ENCODE data around the gene PEX13.

PEX13 gene

GRCh38 chr2:60979231-60979630 is 38.3 kb upstream of the PEX13 start:
- no peak overlapping the region for H3K4me3 ChIP-seq (ENCODE audit: low read depth, low read length)
- H3K9me3 ChIP-seq (ENCODE audit: control insufficient read depth, insufficient read depth, low read depth, low read length): no peaks in the 10 kb centered on the region
- no peaks in the 10 kb centered on the region for H3K4me1 ChIP-seq (ENCODE audit: control insufficient read depth, insufficient read depth, low read length)
- H3K36me3 ChIP-seq (ENCODE audit: control insufficient read depth in 2 of 2, insufficient read depth in 1 of 2, low read length in 2 of 2): no peaks in the 10 kb centered on the region
- TF ChIP-seq ZNF501 (tag by site-specific recombination; IDR thresholded peaks at IDR 0.05) (no peak), GLI4 (tag by site-specific recombination; IDR thresholded peaks at IDR 0.05) (no peak), ZNF19 (tag by site-specific recombination; IDR thresholded peaks at IDR 0.05; ENCODE audit: low read depth) (no peak), ZNF24 (tag by site-specific recombination; IDR thresholded peaks at IDR 0.05) (no peak), ZNF121 (tag by site-specific recombination; IDR thresholded peaks at IDR 0.05) (no peak), ZNF138 (tag by site-specific recombination; IDR thresholded peaks at IDR 0.05; ENCODE audit: borderline replicate concordance) (no peak), ZNF473 (tag by site-specific recombination; IDR thresholded peaks at IDR 0.05) (no peak), ZNF658 (tag by site-specific recombination; IDR thresholded peaks at IDR 0.05) (no peak), ZNF391 (tag by site-specific recombination; IDR thresholded peaks at IDR 0.05; ENCODE audit: borderline replicate concordance, low read depth) (no peak), WT1 (tag by site-specific recombination; IDR thresholded peaks at IDR 0.05) (no peak), ZNF341 (tag by site-specific recombination; IDR thresholded peaks at IDR 0.05; ENCODE audit: low read depth) (no peak), PBX3 (CRISPR knock-in tag; IDR thresholded peaks at IDR 0.05) (no peak), ZNF76 (tag by site-specific recombination; IDR thresholded peaks at IDR 0.05; ENCODE audit: borderline replicate concordance, low read depth) (no peak), ZNF221 (tag by site-specific recombination; IDR thresholded peaks at IDR 0.05; ENCODE audit: borderline replicate concordance) (no peak)
- TF ChIP-seq, protein P1, sequence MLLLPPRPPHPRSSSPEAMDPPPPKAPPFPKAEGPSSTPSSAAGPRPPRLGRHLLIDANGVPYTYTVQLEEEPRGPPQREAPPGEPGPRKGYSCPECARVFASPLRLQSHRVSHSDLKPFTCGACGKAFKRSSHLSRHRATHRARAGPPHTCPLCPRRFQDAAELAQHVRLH (tag by site-specific recombination; IDR thresholded peaks at IDR 0.05): no peak
- TF ChIP-seq, protein P2, sequence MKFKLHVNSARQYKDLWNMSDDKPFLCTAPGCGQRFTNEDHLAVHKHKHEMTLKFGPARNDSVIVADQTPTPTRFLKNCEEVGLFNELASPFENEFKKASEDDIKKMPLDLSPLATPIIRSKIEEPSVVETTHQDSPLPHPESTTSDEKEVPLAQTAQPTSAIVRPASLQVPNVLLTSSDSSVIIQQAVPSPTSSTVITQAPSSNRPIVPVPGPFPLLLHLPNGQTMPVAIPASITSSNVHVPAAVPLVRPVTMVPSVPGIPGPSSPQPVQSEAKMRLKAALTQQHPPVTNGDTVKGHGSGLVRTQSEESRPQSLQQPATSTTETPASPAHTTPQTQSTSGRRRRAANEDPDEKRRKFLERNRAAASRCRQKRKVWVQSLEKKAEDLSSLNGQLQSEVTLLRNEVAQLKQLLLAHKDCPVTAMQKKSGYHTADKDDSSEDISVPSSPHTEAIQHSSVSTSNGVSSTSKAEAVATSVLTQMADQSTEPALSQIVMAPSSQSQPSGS (tag by site-specific recombination; IDR thresholded peaks at IDR 0.05; ENCODE audit: low read depth): no peak
- ChIA-PET CTCF (no interaction called here), POLR2A (no interaction called here)
- no peak overlapping the region for H3K27ac ChIP-seq (ENCODE audit: extremely low read depth, low read depth, low read length)

DNA sequence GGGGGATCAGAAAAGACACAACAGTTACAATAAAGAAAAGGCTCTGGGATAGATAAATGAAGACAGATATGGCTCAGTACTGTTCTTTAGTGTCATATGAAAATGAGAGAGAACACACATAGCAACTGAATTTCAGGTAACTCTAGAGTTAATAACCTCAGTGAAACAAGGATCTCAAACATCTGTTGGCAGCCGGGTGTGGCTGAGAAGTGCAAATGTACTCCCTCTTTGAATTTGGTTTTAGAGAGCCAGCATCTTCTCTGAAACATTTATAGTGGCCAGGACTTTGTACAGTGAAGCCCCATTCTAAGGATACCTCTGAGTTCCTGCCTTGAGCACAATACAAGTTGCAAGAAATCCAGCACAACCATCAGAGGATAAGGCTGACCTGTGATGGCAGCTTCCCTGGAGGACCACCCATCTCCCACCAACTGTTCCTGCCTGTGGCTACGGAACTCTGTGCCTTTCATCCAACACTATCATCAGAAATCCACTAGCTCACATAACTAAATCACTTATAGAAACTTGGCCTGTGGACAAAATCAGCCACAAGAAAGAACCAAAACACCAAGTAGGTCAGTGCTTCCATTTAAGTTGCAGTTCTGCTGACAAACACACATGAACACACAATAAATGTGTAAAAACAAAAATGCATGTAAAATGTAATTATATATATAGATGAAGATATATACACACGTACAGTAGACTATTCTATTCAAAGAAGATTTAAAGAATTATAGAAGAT is 37.3 kb upstream of the PEX13 start:
- no peaks in the 10 kb centered on the region for H3K4me1 ChIP-seq (ENCODE audit: control insufficient read depth, insufficient read depth, low read length)
- H3K4me3 ChIP-seq (ENCODE audit: low read depth, low read length): no peak overlapping the region
- H3K36me3 ChIP-seq (ENCODE audit: control insufficient read depth in 2 of 2, insufficient read depth in 1 of 2, low read length in 2 of 2): no peaks in the 10 kb centered on the region
- ChIA-PET CTCF (interaction anchor here (0.7 to 0.8 kb wide), 2 partner anchors 14 to 81 kb away, joined by 3 to 4 read pairs; no protein-coding TSS in a partner anchor), POLR2A (no interaction called here)
- no peaks in the 10 kb centered on the region for H3K9me3 ChIP-seq (ENCODE audit: control insufficient read depth, insufficient read depth, low read depth, low read length)
- TF ChIP-seq ZNF521 (tag by site-specific recombination; IDR thresholded peaks at IDR 0.05): no peak
- no peak for TF ChIP-seq ZNF280D (tag by site-specific recombination; IDR thresholded peaks at IDR 0.05)
- TF ChIP-seq ZFP37 (tag by site-specific recombination; IDR thresholded peaks at IDR 0.05): no peak
- TF ChIP-seq ZNF514 (tag by site-specific recombination; IDR thresholded peaks at IDR 0.05): no peak
- no peak for TF ChIP-seq GLI4 (tag by site-specific recombination; IDR thresholded peaks at IDR 0.05)
- no peak overlapping the region for H3K27ac ChIP-seq (ENCODE audit: extremely low read depth, low read depth, low read length)
